Measurements from ENCODE around the gene MOGAT3. TPM values are rescaled to one million over a fixed set of nuclear protein-coding genes. Genes with fewer than 3 reads are reported as not detected.

The MOGAT3 gene
- total RNA-seq, 1 experiment from 2014 or later: not detected

DNA sequence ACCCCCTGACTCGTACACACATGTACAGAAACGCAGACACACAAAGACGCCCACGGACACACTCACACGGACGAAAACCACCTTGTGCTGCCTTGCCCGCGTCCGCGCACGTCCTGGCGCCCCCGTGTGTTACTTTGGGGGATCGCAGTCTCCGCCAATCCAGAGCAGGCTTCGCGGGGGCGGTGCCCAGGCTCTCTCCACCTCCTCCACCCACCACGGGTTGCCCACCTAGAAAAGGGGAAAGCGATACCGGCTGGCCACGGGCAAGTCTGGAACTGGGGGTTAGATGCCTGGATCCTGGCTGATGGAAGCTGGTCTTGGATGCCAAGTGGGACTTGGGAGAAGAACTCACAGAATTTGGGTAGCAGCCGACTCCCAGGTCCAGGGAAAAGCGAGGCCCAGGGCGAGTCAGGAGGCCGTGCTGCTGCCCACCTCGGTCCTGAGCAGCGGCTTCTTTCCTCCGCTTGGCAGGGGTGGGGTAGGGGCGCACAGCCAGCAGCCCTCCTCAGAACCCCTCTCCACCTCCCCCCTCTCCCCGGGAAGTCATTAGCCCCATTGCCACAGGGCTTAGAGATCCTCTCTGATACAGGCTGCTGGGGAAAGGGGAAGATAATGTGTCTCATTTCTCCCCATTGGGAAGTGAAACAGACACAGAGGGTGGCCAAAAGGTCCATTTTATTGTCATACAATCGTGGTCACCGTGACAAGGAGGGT is 30.8 kb downstream of the MOGAT3 start:
- POLR2A ChIA-PET (ENCODE audit: unreplicated experiment): no interaction called here
- Histone ChIP-seq H3K27me3 (ENCODE audit: insufficient read depth, low read depth) (peaks cover 55% of the 10 kb centered on the region), H3K27ac (no peak overlapping the region), H4K20me1 (ENCODE audit: insufficient read depth) (peaks cover 2% of the 10 kb centered on the region; the same call in 1 of the 2 replicates), H3K4me1 (replicated peaks; ENCODE audit: insufficient read depth) (peaks cover 32% of the 10 kb centered on the region), H3K4me3 (no peak overlapping the region), H3K36me3 (ENCODE audit: low read depth) (no peaks in the 10 kb centered on the region), H2AFZ (no peak overlapping the region), H3K4me2 (peak overlapping the region; percentile 49), H3K9me2 (ENCODE audit: insufficient read depth) (no peaks in the 10 kb centered on the region), H3K79me2 (ENCODE audit: low read depth) (peaks cover 2% of the 10 kb centered on the region; the same call in 1 of the 2 replicates), H3F3A (ENCODE audit: insufficient read depth, low read depth) (peaks cover 15% of the 10 kb centered on the region; the same call in 1 of the 2 replicates), H3K9me3 (ENCODE audit: insufficient read depth, low read depth) (no peaks in the 10 kb centered on the region)
- CTCF ChIA-PET: interaction anchor here (1.3 kb wide), 1 partner anchor 26 kb away, joined by 5 read pairs; no protein-coding TSS in a partner anchor
- DNase-seq: peak in 1 of 2 experiments; percentile 78
- no peak for TF ChIP-seq EZH2 (IDR thresholded peaks at IDR 0.05; ENCODE audit: low read depth)
- peak; percentile 91 for TF ChIP-seq CTCF (conservative IDR thresholded peaks at IDR 0.05)
- intact Hi-C loops (cut with micrococcal nuclease; ENCODE audit: unreplicated experiment): no loop called here
- no TSS peak for BruUV-seq (replicated peaks)

DNA sequence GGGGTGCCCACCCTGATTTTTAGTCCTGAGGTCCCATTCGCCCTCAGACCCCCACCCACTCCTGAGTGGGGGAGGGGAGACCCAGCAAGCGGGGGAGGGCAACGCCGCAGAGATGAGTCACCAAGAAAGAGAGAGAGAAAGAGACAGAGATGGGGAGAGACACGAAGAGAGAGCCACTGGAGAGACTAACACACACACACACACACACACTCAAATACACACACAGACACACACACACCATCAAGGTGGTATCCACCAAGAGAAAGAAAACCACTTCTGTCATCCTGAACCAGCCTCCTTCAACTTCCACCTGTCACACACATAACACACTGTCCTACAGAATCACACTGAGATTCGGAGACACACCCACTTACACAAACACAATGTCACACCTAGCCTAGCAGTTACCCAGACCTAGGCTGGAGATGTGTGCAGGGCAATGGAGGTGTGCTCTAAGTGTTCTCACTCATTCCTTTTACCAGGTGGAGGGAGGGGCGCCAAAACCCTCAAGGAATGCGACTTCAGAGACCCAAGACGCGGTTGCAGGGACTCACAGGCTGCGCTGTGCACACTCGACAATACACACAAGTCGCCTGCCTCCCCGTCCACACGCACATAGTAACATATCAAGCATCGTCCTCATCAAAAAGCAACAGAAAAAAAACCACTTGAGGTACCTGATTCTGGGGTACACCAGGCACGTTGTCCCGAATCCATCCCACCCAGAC is 31.6 kb downstream of the MOGAT3 start:
- no peak for DNase-seq
- CTCF ChIA-PET: no interaction called here
- H3K4me1 ChIP-seq (replicated peaks; ENCODE audit: insufficient read depth): peaks cover 38% of the 10 kb centered on the region
- H2AFZ ChIP-seq: no peak overlapping the region
- intact Hi-C loops (cut with micrococcal nuclease; ENCODE audit: unreplicated experiment): no loop called here
- no peaks in the 10 kb centered on the region for H3K9me3 ChIP-seq (ENCODE audit: insufficient read depth, low read depth)
- H3K9me2 ChIP-seq (ENCODE audit: insufficient read depth): no peaks in the 10 kb centered on the region
- H4K20me1 ChIP-seq (ENCODE audit: insufficient read depth): peaks cover 7% of the 10 kb centered on the region; the same call in 1 of the 2 replicates
- no peaks in the 10 kb centered on the region for H3K36me3 ChIP-seq (ENCODE audit: low read depth)
- no peak overlapping the region for H3K27ac ChIP-seq
- H3K4me3 ChIP-seq: no peak overlapping the region
- peaks cover 12% of the 10 kb centered on the region; the same call in 1 of the 2 replicates for H3F3A ChIP-seq (ENCODE audit: insufficient read depth, low read depth)
- BruUV-seq (replicated peaks): no TSS peak
- POLR2A ChIA-PET (ENCODE audit: unreplicated experiment): no interaction called here
- TF ChIP-seq CTCF (conservative IDR thresholded peaks at IDR 0.05): no peak
- TF ChIP-seq EZH2 (IDR thresholded peaks at IDR 0.05; ENCODE audit: low read depth): no peak
- H3K4me2 ChIP-seq: peak overlapping the region; percentile 49
- H3K79me2 ChIP-seq (ENCODE audit: low read depth): peaks cover 6% of the 10 kb centered on the region; the same call in 1 of the 2 replicates
- peaks cover 55% of the 10 kb centered on the region for H3K27me3 ChIP-seq (ENCODE audit: insufficient read depth, low read depth)

DNA sequence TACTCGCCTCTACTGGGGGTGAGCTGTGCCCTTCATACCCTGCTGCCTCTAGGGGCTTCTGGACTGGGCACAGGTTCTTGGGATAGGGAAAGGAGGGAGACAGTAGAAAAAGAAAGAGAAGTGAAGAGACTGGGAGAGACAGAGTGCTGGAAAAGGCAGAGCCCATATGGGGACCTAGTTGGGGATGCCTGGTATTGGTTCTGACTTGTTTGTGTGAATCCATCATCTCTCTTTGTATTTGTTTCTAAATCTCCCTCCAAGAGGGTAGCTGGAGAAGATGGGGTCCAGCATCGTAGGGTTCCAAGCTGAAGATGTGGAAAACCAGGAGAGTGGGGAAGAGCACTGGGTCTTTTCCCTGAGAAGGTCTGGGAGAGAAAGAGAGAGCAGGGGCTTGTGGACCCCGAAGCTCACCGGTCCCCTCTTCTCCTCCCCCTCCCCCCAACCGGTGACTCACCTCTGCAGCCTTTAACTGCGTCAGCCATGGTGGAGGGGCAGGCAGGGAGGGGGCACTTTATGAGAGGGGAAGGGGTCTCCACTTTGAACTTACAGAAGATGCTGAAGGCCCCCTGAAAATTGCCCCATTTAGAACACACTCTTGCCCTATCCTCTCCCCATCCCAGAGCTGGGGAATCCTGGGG is 32.3 kb downstream of the MOGAT3 start:
- H3K27ac ChIP-seq: no peak overlapping the region
- BruUV-seq (replicated peaks): no TSS peak
- no peak overlapping the region for H2AFZ ChIP-seq
- no peaks in the 10 kb centered on the region for H3K9me3 ChIP-seq (ENCODE audit: insufficient read depth, low read depth)
- H3K9me2 ChIP-seq (ENCODE audit: insufficient read depth): no peaks in the 10 kb centered on the region
- no peak overlapping the region for H3K4me2 ChIP-seq
- no peak for DNase-seq
- H3K4me1 ChIP-seq (replicated peaks; ENCODE audit: insufficient read depth): peaks cover 35% of the 10 kb centered on the region
- intact Hi-C loops (cut with micrococcal nuclease; ENCODE audit: unreplicated experiment): no loop called here
- no peaks in the 10 kb centered on the region for H3K36me3 ChIP-seq (ENCODE audit: low read depth)
- H3K79me2 ChIP-seq (ENCODE audit: low read depth): peaks cover 6% of the 10 kb centered on the region; the same call in 1 of the 2 replicates
- peaks cover 15% of the 10 kb centered on the region; the same call in 1 of the 2 replicates for H3F3A ChIP-seq (ENCODE audit: insufficient read depth, low read depth)
- TF ChIP-seq CTCF (conservative IDR thresholded peaks at IDR 0.05): no peak
- no peak for TF ChIP-seq EZH2 (IDR thresholded peaks at IDR 0.05; ENCODE audit: low read depth)
- no peak overlapping the region for H3K4me3 ChIP-seq
- POLR2A ChIA-PET (ENCODE audit: unreplicated experiment): no interaction called here
- peaks cover 55% of the 10 kb centered on the region for H3K27me3 ChIP-seq (ENCODE audit: insufficient read depth, low read depth)
- H4K20me1 ChIP-seq (ENCODE audit: insufficient read depth): peaks cover 7% of the 10 kb centered on the region; the same call in 1 of the 2 replicates
- CTCF ChIA-PET: interaction anchor here (0.6 kb wide), 1 partner anchor 449 kb away, joined by 4 read pairs; no protein-coding TSS in a partner anchor
